ENCODE measurements around the gene C17orf75. TPM values are rescaled to one million over a fixed set of nuclear protein-coding genes. Genes with fewer than 3 reads are reported as not detected.

Gene C17orf75
- total and polyA plus RNA-seq, 12 donors = 9.6 to 36.5 (median 19.8) TPM

GRCh38 chr17:32289471-32290070 lies 52.4 kb downstream of the C17orf75 start:
- WGBS, 4 donors = 91 to 96% (median 94%) methylated on average over 9 of the region's 9 CpGs
- no peak for DNase-seq
- Histone ChIP-seq H3K36me3 (replicated peaks in 1 of 2) (no peaks in the 10 kb centered on the region), H3K4me3 (no peak overlapping the region), H3K4me1 (replicated peaks in 1 of 2) (no peaks in the 10 kb centered on the region), H3K27me3 (no peaks in the 10 kb centered on the region), H3K27ac (no peak overlapping the region), H3K9me3 (replicated peaks in 1 of 3) (no peaks in the 10 kb centered on the region)
- TF ChIP-seq, protein P1, sequence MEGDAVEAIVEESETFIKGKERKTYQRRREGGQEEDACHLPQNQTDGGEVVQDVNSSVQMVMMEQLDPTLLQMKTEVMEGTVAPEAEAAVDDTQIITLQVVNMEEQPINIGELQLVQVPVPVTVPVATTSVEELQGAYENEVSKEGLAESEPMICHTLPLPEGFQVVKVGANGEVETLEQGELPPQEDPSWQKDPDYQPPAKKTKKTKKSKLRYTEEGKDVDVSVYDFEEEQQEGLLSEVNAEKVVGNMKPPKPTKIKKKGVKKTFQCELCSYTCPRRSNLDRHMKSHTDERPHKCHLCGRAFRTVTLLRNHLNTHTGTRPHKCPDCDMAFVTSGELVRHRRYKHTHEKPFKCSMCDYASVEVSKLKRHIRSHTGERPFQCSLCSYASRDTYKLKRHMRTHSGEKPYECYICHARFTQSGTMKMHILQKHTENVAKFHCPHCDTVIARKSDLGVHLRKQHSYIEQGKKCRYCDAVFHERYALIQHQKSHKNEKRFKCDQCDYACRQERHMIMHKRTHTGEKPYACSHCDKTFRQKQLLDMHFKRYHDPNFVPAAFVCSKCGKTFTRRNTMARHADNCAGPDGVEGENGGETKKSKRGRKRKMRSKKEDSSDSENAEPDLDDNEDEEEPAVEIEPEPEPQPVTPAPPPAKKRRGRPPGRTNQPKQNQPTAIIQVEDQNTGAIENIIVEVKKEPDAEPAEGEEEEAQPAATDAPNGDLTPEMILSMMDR (IDR thresholded peaks at IDR 0.05) = no peak
- no peak for TF ChIP-seq POLR2A (IDR thresholded peaks at IDR 0.05)
- intact Hi-C loops (cut with DNase I) = no loop called here

GRCh38 chr17:32288615-32289014 lies 53.4 kb downstream of the C17orf75 start:
- H3K36me3 ChIP-seq (replicated peaks in 1 of 2) = no peaks in the 10 kb centered on the region
- no peaks in the 10 kb centered on the region for H3K4me1 ChIP-seq (replicated peaks in 1 of 2)
- H3K9me3 ChIP-seq (replicated peaks in 1 of 3) = no peaks in the 10 kb centered on the region
- no peak overlapping the region for H3K27ac ChIP-seq
- H3K27me3 ChIP-seq = no peaks in the 10 kb centered on the region
- TF ChIP-seq, protein P1 (IDR thresholded peaks at IDR 0.05) = no peak
- TF ChIP-seq POLR2A (IDR thresholded peaks at IDR 0.05) = no peak
- intact Hi-C loops (cut with DNase I) = no loop called here
- 29 to 71% (median 66%) methylated on average over 3 to 11 of the region's 11 CpGs for WGBS, 4 donors
- no peak overlapping the region for H3K4me3 ChIP-seq
- DNase-seq = no peak

GRCh38 chr17:32287804-32288511 lies 54.0 kb downstream of the C17orf75 start:
- H3K27me3 ChIP-seq = no peaks in the 10 kb centered on the region
- H3K27ac ChIP-seq = no peak overlapping the region
- no peaks in the 10 kb centered on the region for H3K4me1 ChIP-seq (replicated peaks in 1 of 2)
- intact Hi-C loops (cut with DNase I) = no loop called here
- TF ChIP-seq POLR2A (IDR thresholded peaks at IDR 0.05) = no peak
- TF ChIP-seq, protein P1 (IDR thresholded peaks at IDR 0.05) = no peak
- H3K36me3 ChIP-seq (replicated peaks in 1 of 2) = no peaks in the 10 kb centered on the region
- no peak overlapping the region for H3K4me3 ChIP-seq
- no peak for DNase-seq
- WGBS, 4 donors = 84 to 91% (median 89%) methylated on average over 7 to 10 of the region's 10 CpGs
- no peaks in the 10 kb centered on the region for H3K9me3 ChIP-seq (replicated peaks in 1 of 3)

GRCh38 chr17:32286518-32286900 lies 55.5 kb downstream of the C17orf75 start:
- H3K4me3 ChIP-seq = no peak overlapping the region
- H3K9me3 ChIP-seq (replicated peaks in 1 of 3) = no peaks in the 10 kb centered on the region
- TF ChIP-seq POLR2A (IDR thresholded peaks at IDR 0.05) = no peak
- TF ChIP-seq, protein P1 (IDR thresholded peaks at IDR 0.05) = no peak
- no peaks in the 10 kb centered on the region for H3K27me3 ChIP-seq
- no peaks in the 10 kb centered on the region for H3K36me3 ChIP-seq (replicated peaks in 1 of 2)
- no peak overlapping the region for H3K27ac ChIP-seq
- no peak for DNase-seq
- no peaks in the 10 kb centered on the region for H3K4me1 ChIP-seq (replicated peaks in 1 of 2)
- intact Hi-C loops (cut with DNase I) = no loop called here
- WGBS, 4 donors = 78 to 91% (median 82%) methylated on average over 5 of the region's 5 CpGs
